Endothelial cell of umbilical vein (primary cell): ENCODE results near the gene GALK2. TPM values are rescaled to one million over a fixed set of nuclear protein-coding genes. Genes with fewer than 3 reads are reported as not detected.

Source experiments
- BruUV-seq: library from RNA; stranded (reverse); fragments of 400-500 nt; replicated peaks from 2 replicates; lab custom pipeline; 2021; lab: Mats Ljungman, UMichigan
- CTCF ChIA-PET: fragments of 300-600, 350-600 bp; sonication (Branson Sonifier 250); formaldehyde crosslinking; loops from one replicate; lab custom pipeline; 2021; ENCODE audit warnings: antibody characterized with exemption, inconsistent platforms; lab: Charles Lee
- POLR2A ChIA-PET: fragments of 300-600, 350-600 bp; sonication (Branson Sonifier 250); formaldehyde crosslinking; loops from one replicate; lab custom pipeline; 2021; ENCODE audit warnings: antibody characterized with exemption, inconsistent platforms; lab: Charles Lee
- DNase-seq: peaks from one replicate; pipeline ENCODE4 v3.0.0-alpha.2; 2011; ENCODE audit warnings: low read depth, low spot score
- FAIRE-seq: peaks from 2 replicates; lab custom pipeline; 2011; peaks lifted over from hg19 to GRCh38; lab: Jason Lieb, UNC
- H2AFZ ChIP-seq: 2 replicates; pipeline ENCODE4 v1.6.0; 2012; ENCODE audit warnings: low read depth, low read length, control low read depth, inconsistent platforms
- H3K27ac ChIP-seq: 2 replicates; pipeline ENCODE4 v1.5.1; 2011; ENCODE audit warnings: low read depth, mild to moderate bottlenecking, control low read depth, low read length, moderate library complexity; ENCODE audit not compliant: insufficient read depth
- H3K27me3 ChIP-seq, 2 experiments: 2 replicates each; pipeline versions ENCODE4 v1.6.0 to v1.6.1; 2011; ENCODE audit warnings: low read length in 2 of 2, mixed read lengths in 1 of 2; ENCODE audit not compliant: control insufficient read depth in 2 of 2, insufficient read depth in 2 of 2
- H3K36me3 ChIP-seq, 2 experiments: 2 replicates in 1 of 2; 3 replicates in 1 of 2; pipeline ENCODE4 v1.5.1; 2011; ENCODE audit warnings: low read length in 2 of 2, mild to moderate bottlenecking in 1 of 2, moderate library complexity in 1 of 2; ENCODE audit not compliant: control insufficient read depth in 2 of 2, insufficient read depth in 2 of 2; ENCODE audit errors: extremely low read depth in 1 of 2
- H3K4me1 ChIP-seq: 3 replicates; pipeline ENCODE4 v1.5.1; 2011; ENCODE audit warnings: mild to moderate bottlenecking, low read length; ENCODE audit not compliant: control insufficient read depth, insufficient read depth; ENCODE audit errors: extremely low read depth
- H3K4me2 ChIP-seq: 2 replicates; pipeline ENCODE4 v1.6.1; 2011; ENCODE audit warnings: low read length, control low read depth, mixed read lengths; ENCODE audit not compliant: insufficient read depth
- H3K4me3 ChIP-seq, 3 experiments: fragments of 200-600 bp in 1 of 3; sonication (generic), shearing (Covaris generic) in 1 of 3; replicated peaks in 1 of 3; 2 replicates each; pipeline ENCODE4 v1.5.1; 2011 to 2016; ENCODE audit warnings: control low read depth in 3 of 3, low read length in 3 of 3, mild to moderate bottlenecking in 2 of 3, inconsistent platforms in 1 of 3, low read depth in 1 of 3, moderate library complexity in 1 of 3; ENCODE audit not compliant: insufficient read depth in 1 of 3
- H3K79me2 ChIP-seq: 2 replicates; pipeline ENCODE4 v1.6.0; 2012; ENCODE audit warnings: low read length, inconsistent platforms; ENCODE audit not compliant: control insufficient read depth, insufficient read depth
- H3K9ac ChIP-seq: replicated peaks from 2 replicates; pipeline ENCODE3; 2011; ENCODE audit warnings: low read length, control low read depth; ENCODE audit not compliant: insufficient read depth; ENCODE audit errors: extremely low read depth
- H3K9me1 ChIP-seq: replicated peaks from 3 replicates; pipeline ENCODE4 v1.6.0; 2011; ENCODE audit warnings: mild to moderate bottlenecking, low read length; ENCODE audit not compliant: control insufficient read depth, insufficient read depth; ENCODE audit errors: extremely low read depth
- H3K9me3 ChIP-seq: replicated peaks from 2 replicates; pipeline ENCODE4 v1.5.1; 2012; ENCODE audit warnings: low read length, inconsistent platforms; ENCODE audit not compliant: control insufficient read depth, insufficient read depth
- H4K20me1 ChIP-seq: replicated peaks from 2 replicates; pipeline ENCODE3; 2011; ENCODE audit warnings: mild to moderate bottlenecking, low read length; ENCODE audit not compliant: control insufficient read depth, insufficient read depth; ENCODE audit errors: extremely low read depth
- EZH2 ChIP-seq: IDR thresholded peaks from 2 replicates; pipeline ENCODE4 v1.6.1; 2012; ENCODE audit warnings: borderline replicate concordance, low read depth, mild to moderate bottlenecking, moderate library complexity, low read length, inconsistent platforms; ENCODE audit not compliant: severe bottlenecking
- FOS ChIP-seq: IDR thresholded peaks from 2 replicates; pipeline ENCODE4 v1.6.1; 2011; ENCODE audit warnings: mild to moderate bottlenecking, low read length, moderate library complexity, borderline replicate concordance; ENCODE audit not compliant: insufficient read depth
- GATA2 ChIP-seq: IDR thresholded peaks from 2 replicates; pipeline ENCODE4 v1.7.0; 2011; ENCODE audit warnings: low read depth, mild to moderate bottlenecking, moderate library complexity, mixed read lengths, low read length; ENCODE audit not compliant: insufficient read length, insufficient read depth
- JUN ChIP-seq: IDR thresholded peaks from 2 replicates; pipeline ENCODE4 v1.6.1; 2011; ENCODE audit warnings: borderline replicate concordance, low read depth; ENCODE audit not compliant: insufficient read length, insufficient read depth
- MYC ChIP-seq: IDR thresholded peaks from one replicate; pipeline ENCODE4 v1.6.1; 2011; ENCODE audit warnings: mild to moderate bottlenecking, low read depth, low read length
- POLR2A ChIP-seq: IDR thresholded peaks from 2 replicates; pipeline ENCODE4 v1.6.1; 2012; ENCODE audit warnings: low read depth, mild to moderate bottlenecking, control low read depth, low read length
- POLR2AphosphoS5 ChIP-seq: IDR thresholded peaks from 2 replicates; pipeline ENCODE4 v1.6.1; 2012; ENCODE audit warnings: low read depth, mild to moderate bottlenecking, control low read depth, low read length, moderate library complexity; ENCODE audit not compliant: insufficient read depth
- dilution Hi-C: fragments of 300-500 bp; cut with MboI; formaldehyde crosslinking; loops from one replicate; pipeline ENCODE4 v1.15.0; 2019; ENCODE audit warnings: low sequenced_read_pairs; ENCODE audit not compliant: extremely low pct_ligation_motif_present
- intact Hi-C: fragments of 100-400 bp; cut with micrococcal nuclease; formaldehyde crosslinking; loops from one replicate; pipeline ENCODE4 v1.10.0; 2022
- polyA plus RNA-seq, 4 experiments: library from polyadenylated mRNA; depleted of rRNA in 3 of 4; stranded (reverse) in 3 of 4; unstranded in 1 of 4; fragments of >200 nt; gene quantifications; 2 replicates each; pipeline versions ENCODE4 v1.2.1 to v1.2.3, GENCODE V29; 2011 to 2012; ENCODE audit warnings: missing spikeins in 1 of 4
- total RNA-seq: library from RNA; stranded (reverse); gene quantifications from 2 replicates; pipeline ENCODE4 v1.2.3, GENCODE V29; 2021
- TF ChIP-seq, protein P1 (sequence below), 2 donors: IDR thresholded peaks; 1 replicate in 1 of 2; 2 replicates in 1 of 2; pipeline ENCODE4 v1.5.1; 2011; ENCODE audit warnings: low read length in 2 of 2, mild to moderate bottlenecking in 2 of 2, moderate library complexity in 2 of 2, control low read depth in 1 of 2, inconsistent platforms in 1 of 2, low read depth in 1 of 2; ENCODE audit not compliant: insufficient read depth in 1 of 2; ENCODE audit errors: extremely low read depth in 1 of 2
- TF ChIP-seq, protein P2 (sequence below): IDR thresholded peaks from 2 replicates; pipeline ENCODE4 v1.6.1; 2011; ENCODE audit not compliant: insufficient read depth, insufficient read length

GALK2 gene
- total and polyA plus RNA-seq, 2 donors (not counting 3 experiments of a cell fraction or from before 2014, with no cell fraction given) = 19.9 to 31.3 TPM

DNA sequence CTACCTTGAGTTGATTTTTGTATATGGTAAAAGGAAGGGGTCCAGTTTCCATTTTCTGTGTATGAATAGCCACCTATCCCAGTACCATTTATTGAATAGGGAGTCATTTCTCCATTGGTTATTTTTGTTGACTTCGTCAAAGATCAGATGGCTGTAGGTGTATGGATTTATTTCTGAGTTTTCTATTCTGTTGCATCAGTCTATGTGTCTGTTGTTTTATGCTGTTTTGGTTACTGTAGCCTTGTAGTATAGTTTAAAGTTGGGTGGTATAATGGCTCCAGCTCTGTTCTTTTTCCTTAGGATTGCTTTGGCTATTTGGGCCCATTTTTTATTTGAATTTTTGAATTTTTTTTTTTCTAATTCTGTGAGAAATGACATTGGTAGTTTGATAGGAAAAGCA, 127.5 kb downstream of the GALK2 start:
- POLR2A ChIA-PET = no interaction called here
- CTCF ChIA-PET = no interaction called here
- Histone ChIP-seq H3K27ac (no peak overlapping the region), H4K20me1 (no peaks in the 10 kb centered on the region), H3K9me1 (no peaks in the 10 kb centered on the region), H3K9ac (no peak overlapping the region), H3K9me3 (no peaks in the 10 kb centered on the region), H3K4me2 (no peak overlapping the region), H3K79me2 (no peaks in the 10 kb centered on the region), H3K27me3 (no peaks in the 10 kb centered on the region), H2AFZ (no peak overlapping the region), H3K4me3 (no peak overlapping the region), H3K36me3 (no peaks in the 10 kb centered on the region), H3K4me1 (no peaks in the 10 kb centered on the region)
- TF ChIP-seq MYC (no peak), FOS (no peak), EZH2 (no peak), JUN (no peak)
- TF ChIP-seq, protein P1, sequence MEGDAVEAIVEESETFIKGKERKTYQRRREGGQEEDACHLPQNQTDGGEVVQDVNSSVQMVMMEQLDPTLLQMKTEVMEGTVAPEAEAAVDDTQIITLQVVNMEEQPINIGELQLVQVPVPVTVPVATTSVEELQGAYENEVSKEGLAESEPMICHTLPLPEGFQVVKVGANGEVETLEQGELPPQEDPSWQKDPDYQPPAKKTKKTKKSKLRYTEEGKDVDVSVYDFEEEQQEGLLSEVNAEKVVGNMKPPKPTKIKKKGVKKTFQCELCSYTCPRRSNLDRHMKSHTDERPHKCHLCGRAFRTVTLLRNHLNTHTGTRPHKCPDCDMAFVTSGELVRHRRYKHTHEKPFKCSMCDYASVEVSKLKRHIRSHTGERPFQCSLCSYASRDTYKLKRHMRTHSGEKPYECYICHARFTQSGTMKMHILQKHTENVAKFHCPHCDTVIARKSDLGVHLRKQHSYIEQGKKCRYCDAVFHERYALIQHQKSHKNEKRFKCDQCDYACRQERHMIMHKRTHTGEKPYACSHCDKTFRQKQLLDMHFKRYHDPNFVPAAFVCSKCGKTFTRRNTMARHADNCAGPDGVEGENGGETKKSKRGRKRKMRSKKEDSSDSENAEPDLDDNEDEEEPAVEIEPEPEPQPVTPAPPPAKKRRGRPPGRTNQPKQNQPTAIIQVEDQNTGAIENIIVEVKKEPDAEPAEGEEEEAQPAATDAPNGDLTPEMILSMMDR (IDR thresholded peaks at IDR 0.05; ENCODE audit: extremely low read depth in 1 of 2, insufficient read depth in 1 of 2, low read depth in 1 of 2, low read length in 2 of 2) = no peak
- dilution Hi-C loops = no loop called here
- FAIRE-seq = no peak
- no peak for DNase-seq
- BruUV-seq = no TSS peak
- intact Hi-C loops = no loop called here

DNA sequence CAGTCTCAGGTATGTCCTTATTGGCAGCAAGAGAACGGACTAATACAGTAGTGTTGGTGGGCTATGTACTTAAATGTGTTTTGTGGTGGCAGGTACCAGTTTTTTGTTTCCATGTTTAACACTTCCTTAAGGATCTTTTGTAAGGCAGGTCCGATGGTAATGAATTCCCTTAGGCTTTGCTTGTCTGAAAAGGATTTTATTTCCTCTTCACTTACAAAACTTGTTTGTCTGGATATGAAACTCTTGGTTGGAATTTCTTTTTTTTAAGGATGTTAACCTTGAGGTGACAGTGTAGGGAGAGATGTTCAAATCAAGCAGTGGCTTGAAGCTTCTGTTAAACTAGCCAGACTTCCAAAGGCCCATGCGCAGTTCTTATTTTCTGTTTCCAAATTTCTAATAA, 130.8 kb downstream of the GALK2 start:
- FAIRE-seq = no peak

More for the DNA sequence above, 130.8 kb downstream of the GALK2 start:
- Histone ChIP-seq H3K9ac (no peak overlapping the region), H3K79me2 (no peaks in the 10 kb centered on the region), H3K4me2 (no peak overlapping the region), H3K9me3 (no peaks in the 10 kb centered on the region), H3K27ac (no peak overlapping the region), H3K4me1 (no peaks in the 10 kb centered on the region), H3K9me1 (no peaks in the 10 kb centered on the region), H3K36me3 (no peaks in the 10 kb centered on the region), H3K27me3 (no peaks in the 10 kb centered on the region), H3K4me3 (no peak overlapping the region), H4K20me1 (no peaks in the 10 kb centered on the region), H2AFZ (no peak overlapping the region)
- intact Hi-C loops = no loop called here
- ChIA-PET POLR2A (no interaction called here), CTCF (no interaction called here)
- dilution Hi-C loops = no loop called here
- no peak for DNase-seq
- TF ChIP-seq FOS = no peak
- no peak for TF ChIP-seq EZH2
- TF ChIP-seq, protein P2, sequence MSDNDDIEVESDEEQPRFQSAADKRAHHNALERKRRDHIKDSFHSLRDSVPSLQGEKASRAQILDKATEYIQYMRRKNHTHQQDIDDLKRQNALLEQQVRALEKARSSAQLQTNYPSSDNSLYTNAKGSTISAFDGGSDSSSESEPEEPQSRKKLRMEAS = no peak
- TF ChIP-seq POLR2A = no peak
- no peak for TF ChIP-seq GATA2
- no peak for TF ChIP-seq JUN
- TF ChIP-seq POLR2AphosphoS5 = no peak
- TF ChIP-seq, protein P1 (IDR thresholded peaks at IDR 0.05; ENCODE audit: extremely low read depth in 1 of 2, insufficient read depth in 1 of 2, low read depth in 1 of 2, low read length in 2 of 2) = no peak
- TF ChIP-seq MYC = no peak
- no TSS peak for BruUV-seq
